ENCODE measurements around the gene DSCAM. TPM values are rescaled to one million over a fixed set of nuclear protein-coding genes. Genes with fewer than 3 reads are reported as not detected.
A peak's percentile ranks its signal among the peaks of the same experiment; 100 is the strongest.

DSCAM gene
- polyA plus RNA-seq, 1 experiment = 0.10 TPM

GRCh38 chr21:40797891-40798290, 49.1 kb downstream of the DSCAM start:
- DNase-seq (ENCODE audit: low read depth) = peak; percentile 30
- Histone ChIP-seq H3K27me3 (ENCODE audit: control insufficient read depth, insufficient read depth, low read length) (no peaks in the 10 kb centered on the region), H3K36me3 (ENCODE audit: control insufficient read depth, insufficient read depth, low read length) (no peaks in the 10 kb centered on the region), H3K4me3 (ENCODE audit: low read depth, low read length) (no peak overlapping the region)
- ChIA-PET POLR2A (no interaction called here), CTCF (no interaction called here)
- no peak for TF ChIP-seq CTCF (IDR thresholded peaks at IDR 0.05; ENCODE audit: insufficient read depth, low read depth, low read length)

GRCh38 chr21:40797410-40797809, 49.5 kb downstream of the DSCAM start:
- Histone ChIP-seq H3K36me3 (ENCODE audit: control insufficient read depth, insufficient read depth, low read length) (no peaks in the 10 kb centered on the region), H3K4me3 (ENCODE audit: low read depth, low read length) (no peak overlapping the region), H3K27me3 (ENCODE audit: control insufficient read depth, insufficient read depth, low read length) (no peaks in the 10 kb centered on the region)
- TF ChIP-seq CTCF (IDR thresholded peaks at IDR 0.05; ENCODE audit: insufficient read depth, low read depth, low read length) = no peak
- ChIA-PET POLR2A (no interaction called here), CTCF (no interaction called here)
- no peak for DNase-seq (ENCODE audit: low read depth)

- no peaks in the 10 kb centered on the region for H3K27me3 ChIP-seq (ENCODE audit: control insufficient read depth, insufficient read depth, low read length)
- POLR2A ChIA-PET = no interaction called here
- no peak for TF ChIP-seq CTCF (IDR thresholded peaks at IDR 0.05; ENCODE audit: insufficient read depth, low read depth, low read length)
- no peak for DNase-seq (ENCODE audit: low read depth)
- no peak overlapping the region for H3K4me3 ChIP-seq (ENCODE audit: low read depth, low read length)
- CTCF ChIA-PET = interaction anchor here (1.0 kb wide), 1 partner anchor 18 kb away, joined by 3 read pairs; no protein-coding TSS in a partner anchor
- no peaks in the 10 kb centered on the region for H3K36me3 ChIP-seq (ENCODE audit: control insufficient read depth, insufficient read depth, low read length)
Observed at GRCh38 chr21:40796464-40796863, 50.5 kb downstream of the DSCAM start.

- CTCF ChIA-PET = interaction anchor here (1.0 kb wide), 1 partner anchor 15 kb away, joined by 3 read pairs; no protein-coding TSS in a partner anchor
Observed at GRCh38 chr21:40795313-40795712, 51.6 kb downstream of the DSCAM start.

GRCh38 chr21:40792691-40793456, 54.1 kb downstream of the DSCAM start:
- no peak for TF ChIP-seq CTCF (IDR thresholded peaks at IDR 0.05; ENCODE audit: insufficient read depth, low read depth, low read length)
- H3K36me3 ChIP-seq (ENCODE audit: control insufficient read depth, insufficient read depth, low read length) = no peaks in the 10 kb centered on the region
- H3K27me3 ChIP-seq (ENCODE audit: control insufficient read depth, insufficient read depth, low read length) = no peaks in the 10 kb centered on the region
- DNase-seq (ENCODE audit: low read depth) = peak; percentile 12
- no peak overlapping the region for H3K4me3 ChIP-seq (ENCODE audit: low read depth, low read length)
- ChIA-PET CTCF (no interaction called here), POLR2A (no interaction called here)

More at GRCh38 chr21:40795313-40795712, 51.6 kb downstream of the DSCAM start:
- POLR2A ChIA-PET = no interaction called here
- no peak overlapping the region for H3K4me3 ChIP-seq (ENCODE audit: low read depth, low read length)
- no peaks in the 10 kb centered on the region for H3K36me3 ChIP-seq (ENCODE audit: control insufficient read depth, insufficient read depth, low read length)
- H3K27me3 ChIP-seq (ENCODE audit: control insufficient read depth, insufficient read depth, low read length) = no peaks in the 10 kb centered on the region
- TF ChIP-seq CTCF (IDR thresholded peaks at IDR 0.05; ENCODE audit: insufficient read depth, low read depth, low read length) = no peak
- no peak for DNase-seq (ENCODE audit: low read depth)
